Left ventricle myocardium superior (tissue), 1 donor: Measurements from ENCODE around the gene PTGR2. TPM values are rescaled to one million over a fixed set of nuclear protein-coding genes. Genes with fewer than 3 reads are reported as not detected.
"Not testable (repeated sequence)": the region's sequence is repeated elsewhere in the genome, so short reads cannot be mapped to it uniquely, and the experiment has no call there.

ENCODE experiments used
- ATAC-seq: fragments of 200-7000 bp; cut with Tn5 transposase; one replicate; pipeline ENCODE4 v1.9.1; 2020; ENCODE audit warnings: mild to moderate bottlenecking, moderate library complexity
- DNase-seq: peaks from one replicate; pipeline ENCODE4 v3.0.0-alpha.2; 2020
- intact Hi-C: fragments of 100-400 bp; cut with micrococcal nuclease; formaldehyde crosslinking; loops from one replicate; pipeline ENCODE4 v1.11.0; 2022
- total RNA-seq: library from RNA; stranded (reverse); fragmentation: NEBNext Ultra II Directional; extraction: Animal tissue kit (Norgen Biotek cat#: 25700); gene quantifications from one replicate; pipeline ENCODE4 v1.2.1, GENCODE V29; 2021
- donor health status: DM: no; HTN: yes; CAD: no; lungs with severe emphysema.

The PTGR2 gene
- total RNA-seq, 1 donor from 2014 or later = 38.4 TPM

DNA sequence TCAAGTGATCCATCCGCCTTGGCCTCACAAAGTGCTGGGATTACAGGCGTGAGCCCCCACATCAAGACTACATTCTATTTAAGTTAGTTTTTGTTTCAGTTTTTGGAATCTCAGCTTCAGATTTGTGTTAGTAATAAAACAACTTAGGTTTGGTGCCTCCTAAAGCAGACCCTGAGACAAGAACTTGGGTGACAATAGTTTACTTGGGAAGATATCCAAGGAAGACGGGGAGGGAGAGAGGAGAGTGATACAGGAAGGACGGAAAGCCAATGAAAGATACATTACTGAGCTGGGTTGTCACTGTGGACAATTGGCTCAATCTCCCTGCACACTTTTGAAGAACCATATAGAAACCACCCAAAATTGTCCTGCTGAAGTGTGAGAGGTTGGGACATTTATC, 22.6 kb upstream of the PTGR2 start:
- DNase-seq (no peak), ATAC-seq (no peak)
- intact Hi-C loops = loop anchor here (5.0 kb wide), 1 partner anchor 102 kb away; no protein-coding TSS in a partner anchor

DNA sequence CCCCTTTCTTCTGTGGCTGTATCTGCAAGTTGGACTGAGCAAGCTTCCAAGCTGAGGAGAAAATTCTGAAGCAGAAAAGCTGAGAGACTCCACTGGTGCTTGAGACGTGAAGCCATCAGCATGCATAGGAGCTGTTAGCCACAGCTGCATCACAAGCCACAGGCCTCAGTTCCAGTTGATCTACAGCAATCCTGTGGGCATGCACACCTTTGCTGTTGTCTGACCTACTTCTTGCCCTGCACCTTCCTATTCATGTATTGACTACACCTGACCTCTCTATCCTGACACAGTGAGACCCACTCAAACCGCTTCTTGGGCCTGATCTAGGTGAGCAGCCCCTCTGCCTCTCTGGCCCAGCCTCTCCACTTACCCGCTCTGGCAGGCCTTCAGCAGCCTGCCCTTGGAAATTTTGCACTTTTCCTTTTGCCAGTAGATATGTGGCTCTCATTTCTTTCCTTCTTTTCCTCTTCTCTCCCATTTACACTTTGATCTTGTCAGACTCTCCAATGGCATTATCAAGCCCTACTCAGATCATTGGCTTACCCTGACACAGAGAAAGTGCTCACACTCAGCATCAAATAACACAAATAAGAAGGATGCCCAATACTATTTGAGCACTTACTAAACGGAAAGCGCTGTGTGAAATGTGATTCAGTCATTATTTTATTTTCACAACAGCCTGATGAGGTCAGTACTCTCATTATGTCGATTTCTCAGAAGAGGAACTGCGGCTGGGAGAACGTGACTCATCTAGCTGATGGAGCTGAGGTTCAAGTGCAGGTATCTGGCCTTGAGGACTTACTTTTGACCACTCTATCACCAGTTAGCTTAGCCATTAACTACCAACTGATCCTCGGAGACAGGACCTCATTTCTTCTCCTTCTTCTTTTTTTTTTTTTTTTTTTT, 21.9 kb upstream of the PTGR2 start:
- ATAC-seq (no peak), DNase-seq (no peak)
- intact Hi-C loops = loop anchor here (5.0 kb wide), 1 partner anchor 102 kb away; no protein-coding TSS in a partner anchor

DNA sequence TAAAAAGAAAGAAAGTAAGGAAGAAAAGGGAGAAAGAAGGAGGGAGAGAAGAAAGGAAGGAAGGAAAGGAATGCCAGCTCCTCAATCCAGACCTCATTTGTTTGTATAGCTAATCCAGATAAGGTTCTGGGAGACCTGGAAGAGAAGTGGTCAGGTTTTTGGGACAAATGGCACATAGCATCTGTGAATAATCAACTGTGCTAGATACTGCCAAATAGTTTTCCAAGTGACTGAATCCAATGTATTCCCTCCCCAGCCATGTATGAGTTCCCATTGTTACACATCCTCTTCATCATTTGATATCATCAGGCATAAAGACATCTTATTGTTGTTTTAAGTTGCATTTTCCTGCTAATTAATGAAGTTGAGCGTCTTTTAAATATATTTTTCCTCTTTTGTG, 18.6 kb upstream of the PTGR2 start:
- ATAC-seq (no peak), DNase-seq (no peak)
- intact Hi-C loops = no loop called here

DNA sequence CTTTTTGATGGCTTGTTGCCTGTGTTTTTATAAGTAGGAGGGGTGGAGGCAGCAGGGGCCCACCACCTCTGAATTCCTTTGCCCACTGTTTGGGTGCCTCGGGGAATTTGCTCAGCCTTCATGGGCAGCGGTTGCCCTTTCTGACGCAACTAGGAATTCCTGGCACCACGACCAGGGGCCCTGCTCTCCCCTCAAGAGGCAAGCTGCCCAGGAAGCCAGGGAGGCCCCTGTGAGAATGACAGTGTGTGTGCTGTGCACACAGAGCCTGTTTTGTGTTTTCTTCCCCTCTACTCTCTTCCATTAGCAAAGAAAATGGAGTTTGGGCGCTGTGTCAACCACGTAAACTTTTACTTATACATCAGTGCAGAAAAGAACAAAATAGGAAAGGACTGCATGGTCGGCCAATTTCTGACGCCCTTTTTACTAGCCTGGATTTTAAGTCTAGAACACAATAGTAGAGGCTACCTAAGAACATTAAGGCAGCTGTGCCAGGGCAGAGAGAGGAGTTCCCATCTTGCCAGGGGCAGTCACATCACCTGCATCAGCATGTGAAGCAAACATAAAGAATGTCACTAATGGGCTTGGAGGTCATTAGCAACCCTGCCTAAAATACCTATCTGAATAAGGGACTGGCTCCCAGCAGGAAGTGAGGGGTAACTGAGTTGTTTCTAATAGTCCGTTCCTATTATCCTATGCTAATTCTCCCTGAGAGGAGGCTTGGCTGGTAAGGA, 17.9 kb upstream of the PTGR2 start:
- intact Hi-C loops = no loop called here
- peak; percentile 83 for ATAC-seq
- peak; percentile 60 for DNase-seq

DNA sequence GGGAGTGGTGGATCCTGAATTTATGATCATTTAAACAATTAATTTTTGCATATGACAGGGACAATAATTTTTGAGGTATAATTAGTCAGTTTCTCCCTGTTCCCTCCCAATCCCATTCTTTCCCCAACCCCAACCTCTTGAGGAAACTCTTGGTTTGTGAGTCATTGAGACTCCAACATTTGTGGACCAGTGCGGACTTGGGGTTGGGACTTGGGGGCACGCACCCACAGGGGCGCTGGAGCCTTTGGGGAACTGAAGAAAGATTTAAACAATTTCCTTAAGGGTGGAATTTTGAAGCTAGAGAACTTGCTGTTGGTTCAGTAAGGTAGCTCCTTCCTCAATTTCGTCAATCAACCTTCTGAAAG, 17.4 kb upstream of the PTGR2 start:
- no peak for ATAC-seq
- intact Hi-C loops = no loop called here
- DNase-seq = no peak

DNA sequence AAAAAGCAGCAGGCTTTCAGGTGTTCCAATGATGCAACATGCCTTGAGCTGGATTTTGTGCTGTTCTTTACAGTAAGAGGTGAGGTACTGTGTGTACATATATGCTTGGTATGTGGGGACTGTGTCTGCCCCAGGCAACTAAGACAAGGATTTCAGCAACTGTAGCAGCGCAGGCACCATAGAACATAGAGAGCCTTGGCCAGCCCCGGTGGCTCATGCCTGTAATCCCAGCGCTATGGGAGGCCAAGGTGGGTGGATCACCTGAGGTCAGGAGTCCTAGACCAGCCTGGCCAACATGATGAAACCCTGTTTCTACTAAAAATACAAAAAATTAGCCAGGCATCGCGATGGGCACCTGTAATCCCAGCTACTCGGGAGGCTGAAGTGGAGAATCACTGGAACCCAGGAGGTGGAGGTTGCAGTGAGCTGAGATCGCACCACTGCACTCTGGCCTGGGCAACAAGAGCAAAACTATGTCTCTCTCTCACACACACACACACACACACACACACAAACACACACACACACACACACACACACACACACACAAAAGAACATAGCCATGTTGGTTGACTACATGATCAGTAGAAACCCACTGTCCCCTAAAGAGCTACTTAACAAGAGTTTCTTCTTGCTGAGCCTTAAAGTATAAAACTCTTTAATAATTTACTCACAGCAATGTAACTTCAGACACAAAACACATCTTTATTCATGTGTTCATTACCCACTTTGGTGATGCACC, 13.2 kb upstream of the PTGR2 start:
- ATAC-seq, intact Hi-C loops, DNase-seq: not testable (repeated sequence)

DNA sequence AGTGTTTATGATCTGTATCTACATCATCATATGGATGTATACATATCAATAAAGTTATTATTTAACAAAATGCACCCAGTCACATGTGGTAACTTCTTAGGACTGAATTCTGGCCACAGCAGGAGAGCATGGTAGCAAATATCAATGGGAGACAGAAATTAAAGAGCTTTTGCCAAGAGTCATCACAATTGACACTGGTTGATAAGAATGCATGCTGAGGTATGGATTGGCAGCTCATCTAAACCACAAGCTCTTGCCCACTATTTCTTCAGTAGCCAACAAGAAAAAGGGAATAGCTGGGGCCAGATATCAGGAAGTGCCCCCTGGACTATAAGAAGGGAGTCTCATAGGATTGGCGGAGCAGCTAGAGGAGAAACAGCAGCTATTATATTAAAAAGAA, 9.4 kb upstream of the PTGR2 start:
- ATAC-seq (no peak), DNase-seq (no peak)
- intact Hi-C loops = no loop called here

DNA sequence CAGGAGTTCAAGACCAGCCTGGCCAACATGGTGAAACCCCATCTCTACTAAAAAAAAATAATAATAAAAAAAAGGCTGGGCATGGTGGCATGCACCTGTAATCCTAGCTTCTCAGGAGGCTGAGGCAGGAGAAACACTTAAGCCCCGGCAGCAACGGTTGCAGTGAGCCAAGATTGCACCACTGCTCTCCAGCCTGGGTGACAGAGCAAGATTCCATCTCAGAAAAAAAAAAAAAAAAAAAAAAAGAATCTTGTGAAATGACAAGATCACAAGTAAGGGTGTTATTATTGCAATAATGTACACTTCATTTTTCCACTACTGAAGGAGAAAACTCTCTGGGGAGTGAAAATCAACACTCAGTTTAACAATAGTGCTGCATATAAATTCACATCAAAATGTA, 8.8 kb upstream of the PTGR2 start:
- no peak for ATAC-seq
- intact Hi-C loops = no loop called here
- DNase-seq = no peak

DNA sequence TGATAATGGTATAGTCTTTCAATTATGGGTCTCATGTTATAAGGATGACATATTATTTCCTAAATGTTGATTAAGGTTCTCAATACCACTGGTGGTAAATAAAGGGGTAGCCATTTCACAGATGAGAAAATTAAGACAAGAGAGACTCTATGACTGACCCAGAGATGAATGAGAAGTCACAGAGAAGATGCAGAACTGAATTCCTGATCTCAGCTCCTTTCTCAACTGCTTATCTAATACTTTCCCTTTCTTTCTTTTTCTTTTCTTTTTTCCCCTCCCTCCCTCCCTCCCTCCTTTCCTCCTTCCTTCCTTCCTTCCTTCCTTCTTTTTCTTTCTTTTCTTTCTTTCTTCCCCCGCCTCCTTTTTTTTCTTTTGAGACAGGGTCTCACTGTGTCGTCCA, 8.3 kb upstream of the PTGR2 start:
- no peak for DNase-seq
- ATAC-seq = no peak
- intact Hi-C loops = no loop called here

DNA sequence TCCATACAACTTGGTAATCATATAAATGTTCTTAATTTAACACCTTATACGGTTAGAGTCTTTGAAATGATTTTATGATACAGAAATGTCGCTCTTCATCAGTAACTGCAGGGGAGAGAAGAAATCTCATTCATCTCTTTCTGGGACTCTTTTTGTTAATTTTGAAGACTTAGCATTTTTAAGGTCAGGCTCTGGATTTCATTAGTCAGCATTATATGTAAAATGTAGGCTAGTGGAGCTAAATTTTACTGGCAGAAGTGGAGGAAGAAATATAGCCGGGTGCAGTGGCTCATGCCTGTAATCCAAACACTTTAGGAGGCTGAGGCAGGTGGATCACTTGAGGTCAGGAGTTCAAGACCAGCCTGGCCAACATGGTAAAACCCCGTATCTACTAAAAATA, 4.7 kb upstream of the PTGR2 start:
- intact Hi-C loops = no loop called here
- DNase-seq (no peak), ATAC-seq (no peak)

DNA sequence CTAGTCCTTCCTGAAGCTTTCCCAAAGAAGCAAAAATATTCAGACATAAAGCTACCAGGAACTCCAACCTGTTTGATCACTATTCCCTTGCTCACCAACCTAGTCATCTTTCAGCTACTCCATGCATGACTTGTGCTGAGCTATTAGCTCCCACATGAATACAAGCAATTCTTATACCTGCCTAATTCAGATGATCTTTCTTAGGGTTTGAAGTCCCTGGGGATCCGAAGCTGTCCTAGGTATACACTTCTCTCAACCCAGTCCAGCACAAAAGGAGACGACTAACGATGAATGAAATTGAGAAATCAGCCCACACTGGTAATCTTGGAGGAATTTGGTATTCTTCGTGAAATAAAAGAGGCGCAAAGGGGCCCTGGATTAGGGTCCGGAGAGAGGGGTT, 631 bp upstream of the PTGR2 start:
- intact Hi-C loops = no loop called here
- ATAC-seq (peak; percentile 1), DNase-seq (no peak)

DNA sequence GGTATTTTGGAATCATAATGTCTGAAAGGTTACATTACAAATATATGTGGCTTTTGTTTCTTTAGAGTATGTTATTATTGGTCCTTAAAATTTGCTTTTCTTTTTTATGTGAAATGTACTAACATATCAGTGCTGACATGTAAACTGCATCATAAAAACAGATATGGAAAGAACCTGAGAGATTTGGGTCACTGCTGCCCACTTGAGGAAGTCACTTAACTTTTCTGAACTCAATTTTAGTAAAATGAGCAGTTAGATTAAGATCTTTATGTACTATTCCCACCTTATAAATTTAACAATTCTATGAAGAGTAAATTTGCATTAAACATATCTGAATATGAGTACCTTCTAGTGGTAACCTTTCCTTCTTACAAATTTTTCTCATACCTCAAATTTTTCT, 7.5 kb downstream of the PTGR2 start:
- no peak for ATAC-seq

DNA sequence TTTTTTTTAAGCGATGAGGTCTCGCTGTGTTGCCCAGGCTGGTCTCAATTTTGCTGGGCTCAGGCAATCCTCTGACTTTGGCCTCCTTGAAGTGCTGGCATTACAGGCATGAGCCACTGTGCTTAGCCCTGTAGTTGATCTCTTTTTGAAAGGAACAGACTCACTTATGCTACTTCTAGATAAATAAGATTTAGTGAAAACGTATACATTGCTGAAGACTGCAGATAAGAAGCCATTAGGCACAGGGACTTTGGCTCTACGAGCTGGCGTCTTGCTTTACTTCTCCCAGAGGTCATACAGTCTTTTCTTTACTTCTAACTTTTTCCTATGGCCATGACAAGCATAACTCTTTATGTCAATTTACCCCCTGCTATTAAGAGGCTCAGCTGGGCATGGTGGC, 9.4 kb downstream of the PTGR2 start:
- intact Hi-C loops = no loop called here
- no peak for DNase-seq
- ATAC-seq = no peak

More for the DNA sequence above, 7.5 kb downstream of the PTGR2 start:
- DNase-seq = no peak
- intact Hi-C loops = no loop called here

DNA sequence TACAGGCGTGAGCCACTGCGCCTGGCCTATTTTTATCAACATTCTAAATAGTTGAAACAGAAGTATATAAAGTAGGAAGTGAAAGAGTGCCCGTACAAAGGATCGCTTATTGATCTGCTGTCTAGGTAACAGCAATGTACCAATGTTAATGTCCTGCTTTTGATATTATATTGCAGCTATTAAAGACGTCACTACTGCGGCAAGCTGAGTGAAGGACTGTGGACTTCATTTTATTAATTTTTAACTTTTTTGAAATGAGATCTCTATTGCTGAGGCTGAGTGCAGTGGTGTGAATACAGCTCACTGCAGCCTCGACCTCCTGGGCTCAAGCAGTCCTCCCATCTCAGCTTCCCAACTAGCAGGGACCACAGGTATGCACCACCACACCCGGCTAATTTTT, 10.8 kb downstream of the PTGR2 start:
- no peak for DNase-seq
- intact Hi-C loops = no loop called here
- no peak for ATAC-seq

DNA sequence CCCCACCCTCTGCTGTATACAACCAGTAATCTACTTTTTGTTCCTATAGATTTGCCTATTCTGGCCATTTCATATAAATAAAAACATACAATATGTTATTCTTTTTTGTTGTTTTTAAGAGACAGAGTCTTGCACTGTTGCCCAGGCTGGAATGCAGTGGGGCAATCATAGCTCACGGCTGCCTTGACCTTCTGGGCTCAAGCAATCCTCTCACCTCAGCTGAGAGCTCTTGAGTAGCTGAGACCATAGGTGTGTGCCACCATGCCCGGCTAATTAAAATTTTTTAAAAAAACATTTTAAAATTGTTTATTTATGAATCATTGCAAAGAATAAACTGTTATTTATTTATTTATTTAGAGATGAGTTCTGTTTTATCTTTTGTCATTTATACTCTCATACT, 11.6 kb downstream of the PTGR2 start:
- no peak for DNase-seq
- intact Hi-C loops = no loop called here
- no peak for ATAC-seq

DNA sequence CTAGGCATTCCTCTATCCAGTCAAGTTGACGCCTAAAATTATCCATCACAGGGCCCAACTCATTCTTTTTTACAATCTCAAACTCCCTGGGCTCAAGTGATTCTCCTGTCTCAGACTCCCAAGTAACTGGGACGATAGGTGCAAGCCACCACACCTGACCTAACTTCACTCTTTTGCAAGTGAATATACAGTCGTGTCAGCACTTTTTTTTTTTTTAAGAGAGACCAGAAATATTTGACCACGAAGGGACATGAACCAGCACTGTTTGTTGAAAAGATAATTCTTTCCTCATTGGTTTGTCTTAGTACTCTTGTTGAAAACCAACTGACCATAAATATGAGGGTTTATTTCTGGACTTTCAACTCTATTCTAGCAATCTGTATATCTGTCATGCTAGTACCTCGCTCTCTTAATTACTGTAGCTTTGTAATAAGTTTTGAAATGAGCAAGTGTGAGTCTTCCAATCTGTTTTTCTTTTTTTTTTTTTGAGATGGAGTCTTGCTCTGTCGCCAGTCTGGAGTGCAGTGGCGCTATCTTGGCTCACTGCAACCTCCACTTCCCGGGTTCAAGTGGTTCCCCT, 14.0 kb downstream of the PTGR2 start:
- no peak for ATAC-seq
- intact Hi-C loops = no loop called here
- no peak for DNase-seq

DNA sequence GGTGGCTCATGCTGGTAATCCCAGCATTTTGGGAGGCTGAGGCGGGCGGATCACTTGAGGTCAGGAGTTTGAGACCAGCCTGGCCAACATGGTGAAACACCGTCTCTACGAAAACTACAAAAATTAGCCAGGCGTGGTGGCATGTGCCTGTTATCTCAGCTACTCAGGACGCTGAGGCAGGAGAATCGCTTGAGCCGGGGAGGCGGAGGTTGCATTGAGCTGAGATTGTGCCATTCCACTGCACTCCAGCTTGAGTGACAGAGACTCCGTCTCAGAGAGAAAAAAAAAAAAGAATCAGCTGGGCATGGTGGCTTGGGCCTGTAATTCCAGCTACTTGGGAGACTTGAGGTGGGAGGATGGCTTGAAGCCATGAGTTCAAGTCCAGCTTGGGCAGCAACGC, 18.1 kb downstream of the PTGR2 start:
- intact Hi-C loops, DNase-seq, ATAC-seq: not testable (repeated sequence)

DNA sequence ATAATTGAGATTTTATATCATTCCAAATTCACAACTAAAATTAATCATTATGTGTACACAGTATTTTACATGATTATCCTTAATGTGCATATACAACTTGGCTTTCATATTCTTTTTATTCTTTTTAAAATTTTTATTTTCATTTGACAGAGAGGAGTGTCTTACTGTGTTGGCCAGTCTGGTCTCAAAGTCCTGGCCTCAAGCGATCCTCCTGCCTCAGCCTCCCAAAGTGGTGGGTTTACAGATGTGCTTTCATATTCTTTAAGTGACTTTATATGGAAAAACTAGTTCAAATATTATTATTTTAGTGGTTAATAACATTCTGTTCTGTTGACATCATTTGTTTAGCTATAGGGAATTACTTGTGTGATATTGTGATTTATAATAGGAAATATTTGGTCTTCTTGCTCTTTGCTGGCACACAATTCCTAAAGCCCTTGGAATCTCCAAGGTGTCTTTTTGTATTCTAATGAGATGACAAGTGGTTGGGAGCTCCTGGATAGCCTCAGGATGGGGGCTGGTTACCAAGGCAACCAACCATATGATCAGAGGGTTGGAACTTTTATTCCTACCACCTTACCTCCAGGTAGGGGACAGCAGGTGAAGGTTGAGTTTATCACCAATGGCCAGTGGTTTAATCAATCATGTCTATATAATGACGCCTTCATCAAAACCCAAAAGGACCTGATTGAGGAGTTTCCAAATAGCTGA, 19.0 kb downstream of the PTGR2 start:
- intact Hi-C loops = no loop called here
- ATAC-seq = no peak
- no peak for DNase-seq

DNA sequence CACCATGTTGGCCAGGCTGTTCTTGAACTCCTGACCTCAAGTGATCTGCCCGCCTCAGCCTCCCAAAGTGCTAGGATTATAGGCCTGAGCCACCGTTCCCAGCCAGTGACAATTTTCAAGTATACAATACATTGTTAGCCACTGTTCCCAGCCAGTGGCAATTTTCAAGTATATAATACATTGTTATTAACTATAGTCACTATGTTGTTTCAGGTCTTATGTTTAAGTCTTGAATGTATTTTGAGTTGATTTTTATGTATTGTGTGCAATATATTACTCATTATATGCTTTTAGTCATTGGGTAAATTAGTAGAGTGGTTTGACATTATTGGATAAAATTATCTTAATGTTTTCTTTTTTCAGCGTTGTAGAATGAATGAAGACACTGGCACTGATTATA, 22.0 kb downstream of the PTGR2 start:
- ATAC-seq (no peak), DNase-seq (no peak)
- intact Hi-C loops = no loop called here
